ENCODE results near the gene STAT5B. TPM values are rescaled to one million over a fixed set of nuclear protein-coding genes. Genes with fewer than 3 reads are reported as not detected.

Gene STAT5B
- total RNA-seq, 1 experiment from 2014 or later = 102 TPM

DNA sequence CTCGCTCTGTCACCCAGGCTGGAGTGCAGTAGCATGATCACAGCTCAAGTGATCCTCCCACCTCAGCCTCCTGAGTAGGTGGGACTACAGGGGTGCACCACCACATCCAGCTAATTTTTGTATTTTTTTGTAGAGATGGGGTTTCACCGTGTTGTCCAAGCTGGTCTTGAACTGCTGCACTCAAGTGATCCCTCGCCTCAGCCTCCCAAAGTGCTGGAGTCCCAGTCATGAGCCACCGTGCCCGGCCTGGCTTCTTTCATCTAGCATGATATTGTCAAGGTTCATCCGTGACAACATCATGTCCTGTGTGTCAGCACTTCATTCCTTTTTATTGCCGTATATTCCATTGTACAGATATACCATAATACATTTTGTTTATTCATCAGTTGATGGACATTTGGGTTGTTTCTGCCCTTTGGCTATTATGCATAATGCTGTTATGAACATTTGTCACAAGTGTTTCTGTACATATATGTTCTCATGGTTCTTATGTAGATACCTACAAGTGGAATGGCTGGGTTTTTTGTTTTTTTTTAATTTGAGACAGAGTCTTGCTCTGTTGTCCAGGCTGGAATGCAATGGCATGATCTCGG, 78.5 kb downstream of the STAT5B start:
- Histone ChIP-seq H3K27ac (ENCODE audit: low read length) (no peak overlapping the region), H3K27me3 (ENCODE audit: control insufficient read depth, insufficient read depth, low read length) (no peaks in the 10 kb centered on the region), H3K36me3 (ENCODE audit: control insufficient read depth, insufficient read depth, low read length) (no peaks in the 10 kb centered on the region), H3K4me1 (ENCODE audit: control insufficient read depth, insufficient read depth, low read length) (no peaks in the 10 kb centered on the region; the same call in 1 of the 2 replicates), H3K4me3 (ENCODE audit: low read depth in 2 of 2, low read length in 2 of 2) (no peak overlapping the region), H3K9me3 (ENCODE audit: control insufficient read depth, insufficient read depth, low read depth, low read length) (no peaks in the 10 kb centered on the region)
- BruUV-seq (replicated peaks) = no TSS peak
- in situ Hi-C loops (cut with HindIII; ENCODE audit: low pct_unique_long_range_greater_than_20kb, low sequenced_read_pairs) = no loop called here
- POLR2A ChIA-PET = no interaction called here
- CTCF ChIA-PET = interaction anchor here (1.5 kb wide), 1 partner anchor 24 kb away, joined by 4 read pairs; no protein-coding TSS in a partner anchor
- no peak for TF ChIP-seq POLR2AphosphoS5 (IDR thresholded peaks at IDR 0.05; ENCODE audit: low read depth, low read length)
- no peak for TF ChIP-seq TCF7L2 (IDR thresholded peaks at IDR 0.05; ENCODE audit: low read depth, low read length)
- TF ChIP-seq, protein P1, sequence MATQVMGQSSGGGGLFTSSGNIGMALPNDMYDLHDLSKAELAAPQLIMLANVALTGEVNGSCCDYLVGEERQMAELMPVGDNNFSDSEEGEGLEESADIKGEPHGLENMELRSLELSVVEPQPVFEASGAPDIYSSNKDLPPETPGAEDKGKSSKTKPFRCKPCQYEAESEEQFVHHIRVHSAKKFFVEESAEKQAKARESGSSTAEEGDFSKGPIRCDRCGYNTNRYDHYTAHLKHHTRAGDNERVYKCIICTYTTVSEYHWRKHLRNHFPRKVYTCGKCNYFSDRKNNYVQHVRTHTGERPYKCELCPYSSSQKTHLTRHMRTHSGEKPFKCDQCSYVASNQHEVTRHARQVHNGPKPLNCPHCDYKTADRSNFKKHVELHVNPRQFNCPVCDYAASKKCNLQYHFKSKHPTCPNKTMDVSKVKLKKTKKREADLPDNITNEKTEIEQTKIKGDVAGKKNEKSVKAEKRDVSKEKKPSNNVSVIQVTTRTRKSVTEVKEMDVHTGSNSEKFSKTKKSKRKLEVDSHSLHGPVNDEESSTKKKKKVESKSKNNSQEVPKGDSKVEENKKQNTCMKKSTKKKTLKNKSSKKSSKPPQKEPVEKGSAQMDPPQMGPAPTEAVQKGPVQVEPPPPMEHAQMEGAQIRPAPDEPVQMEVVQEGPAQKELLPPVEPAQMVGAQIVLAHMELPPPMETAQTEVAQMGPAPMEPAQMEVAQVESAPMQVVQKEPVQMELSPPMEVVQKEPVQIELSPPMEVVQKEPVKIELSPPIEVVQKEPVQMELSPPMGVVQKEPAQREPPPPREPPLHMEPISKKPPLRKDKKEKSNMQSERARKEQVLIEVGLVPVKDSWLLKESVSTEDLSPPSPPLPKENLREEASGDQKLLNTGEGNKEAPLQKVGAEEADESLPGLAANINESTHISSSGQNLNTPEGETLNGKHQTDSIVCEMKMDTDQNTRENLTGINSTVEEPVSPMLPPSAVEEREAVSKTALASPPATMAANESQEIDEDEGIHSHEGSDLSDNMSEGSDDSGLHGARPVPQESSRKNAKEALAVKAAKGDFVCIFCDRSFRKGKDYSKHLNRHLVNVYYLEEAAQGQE (IDR thresholded peaks at IDR 0.05; ENCODE audit: insufficient read depth in 1 of 2, low read depth in 2 of 2, low read length in 1 of 2) = no peak
- no peak for TF ChIP-seq SIN3A (IDR thresholded peaks at IDR 0.05; ENCODE audit: borderline replicate concordance, insufficient read depth, low read depth, low read length)
- TF ChIP-seq, protein P2, sequence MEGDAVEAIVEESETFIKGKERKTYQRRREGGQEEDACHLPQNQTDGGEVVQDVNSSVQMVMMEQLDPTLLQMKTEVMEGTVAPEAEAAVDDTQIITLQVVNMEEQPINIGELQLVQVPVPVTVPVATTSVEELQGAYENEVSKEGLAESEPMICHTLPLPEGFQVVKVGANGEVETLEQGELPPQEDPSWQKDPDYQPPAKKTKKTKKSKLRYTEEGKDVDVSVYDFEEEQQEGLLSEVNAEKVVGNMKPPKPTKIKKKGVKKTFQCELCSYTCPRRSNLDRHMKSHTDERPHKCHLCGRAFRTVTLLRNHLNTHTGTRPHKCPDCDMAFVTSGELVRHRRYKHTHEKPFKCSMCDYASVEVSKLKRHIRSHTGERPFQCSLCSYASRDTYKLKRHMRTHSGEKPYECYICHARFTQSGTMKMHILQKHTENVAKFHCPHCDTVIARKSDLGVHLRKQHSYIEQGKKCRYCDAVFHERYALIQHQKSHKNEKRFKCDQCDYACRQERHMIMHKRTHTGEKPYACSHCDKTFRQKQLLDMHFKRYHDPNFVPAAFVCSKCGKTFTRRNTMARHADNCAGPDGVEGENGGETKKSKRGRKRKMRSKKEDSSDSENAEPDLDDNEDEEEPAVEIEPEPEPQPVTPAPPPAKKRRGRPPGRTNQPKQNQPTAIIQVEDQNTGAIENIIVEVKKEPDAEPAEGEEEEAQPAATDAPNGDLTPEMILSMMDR (IDR thresholded peaks at IDR 0.05) = no peak
- DNase-seq (ENCODE audit: low read depth, low spot score) (no peak), ATAC-seq (no peak)
- intact Hi-C loops (cut with micrococcal nuclease; ENCODE audit: unreplicated experiment) = no loop called here

DNA sequence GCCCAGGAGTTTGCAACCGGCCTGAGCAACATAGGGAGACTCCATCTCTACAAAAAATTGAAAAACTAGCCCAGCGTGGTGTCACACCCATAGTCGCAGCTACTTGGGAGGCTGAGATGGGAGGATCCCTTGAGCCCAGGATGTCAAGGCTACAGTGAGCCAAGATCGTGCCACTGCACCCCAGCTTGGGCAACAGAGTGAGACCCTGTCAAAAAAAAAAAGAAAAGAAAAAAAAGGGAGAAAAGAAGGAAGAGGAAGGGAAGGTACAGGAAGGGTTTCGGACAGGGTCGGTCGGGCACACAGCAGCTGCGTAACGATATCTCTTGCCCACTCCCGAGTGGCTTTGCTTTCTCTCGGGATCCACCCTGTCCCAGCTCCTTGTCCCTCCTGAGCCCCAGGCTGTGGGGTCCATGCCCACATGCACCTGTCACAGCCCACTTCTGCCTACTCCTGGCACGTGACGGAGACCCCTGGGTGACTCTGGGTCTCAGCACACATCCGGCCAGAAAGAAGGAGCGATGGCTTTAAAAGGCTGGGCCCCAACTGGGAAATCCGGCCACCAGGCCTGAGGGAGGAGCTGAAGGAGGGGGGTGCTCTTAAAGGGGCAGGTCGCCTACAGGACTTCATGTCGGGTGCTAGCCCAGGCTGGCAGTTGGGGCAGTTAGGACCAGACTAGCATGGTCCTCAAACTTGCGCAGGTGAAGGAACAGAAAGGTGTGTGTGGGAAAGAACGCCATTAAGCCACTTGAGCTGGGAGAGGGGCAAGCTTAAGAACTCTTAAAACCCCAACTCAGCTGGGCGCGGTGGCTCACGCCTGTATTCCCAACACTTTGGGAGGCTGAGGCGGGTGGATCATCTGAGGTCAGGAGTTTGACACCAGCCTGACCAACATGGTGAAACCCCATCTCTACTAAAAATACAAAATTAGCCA, 82.0 kb downstream of the STAT5B start, which contains the start of gene GHDC:
Gene GHDC, minus strand, starts transcription at position 526 of the 931 bp plus-strand sequence. CDS start 913 bp downstream, outside the sequence.
- ATAC-seq = peak; percentile 92
- ChIA-PET CTCF (no interaction called here), POLR2A (interaction anchor here (0.6 kb wide), 1 partner anchor 164 kb away, joined by 13 read pairs; no protein-coding TSS in a partner anchor)
- Histone ChIP-seq H3K4me3 (ENCODE audit: low read depth in 2 of 2, low read length in 2 of 2) (peak within 1 kb of the TSS; percentile 61 to 82), H3K4me1 (ENCODE audit: control insufficient read depth, insufficient read depth, low read length) (no peaks in the 10 kb centered on the region), H3K36me3 (ENCODE audit: control insufficient read depth, insufficient read depth, low read length) (no peaks in the 10 kb centered on the region), H3K9me3 (ENCODE audit: control insufficient read depth, insufficient read depth, low read depth, low read length) (no peaks in the 10 kb centered on the region), H3K27ac (ENCODE audit: low read length) (peak within 1 kb of the TSS; percentile 89), H3K27me3 (ENCODE audit: control insufficient read depth, insufficient read depth, low read length) (no peaks in the 10 kb centered on the region)
- intact Hi-C loops (cut with micrococcal nuclease; ENCODE audit: unreplicated experiment) (no loop called here), in situ Hi-C loops (cut with HindIII; ENCODE audit: low pct_unique_long_range_greater_than_20kb, low sequenced_read_pairs) (no loop called here)
- no peak for DNase-seq (ENCODE audit: low read depth, low spot score)
- no TSS peak for BruUV-seq (replicated peaks)
- no peak for TF ChIP-seq TCF7L2 (IDR thresholded peaks at IDR 0.05; ENCODE audit: low read depth, low read length)
- no peak for TF ChIP-seq SIN3A (IDR thresholded peaks at IDR 0.05; ENCODE audit: borderline replicate concordance, insufficient read depth, low read depth, low read length)
- TF ChIP-seq POLR2AphosphoS5 (IDR thresholded peaks at IDR 0.05; ENCODE audit: low read depth, low read length) = peak; percentile 61; the same call in 1 of the 2 replicates
- TF ChIP-seq, protein P2 (IDR thresholded peaks at IDR 0.05) = no peak
- TF ChIP-seq, protein P1 (IDR thresholded peaks at IDR 0.05; ENCODE audit: insufficient read depth in 1 of 2, low read depth in 2 of 2, low read length in 1 of 2) = 0 out of 4 replicates have a peak, but pooled peaks of 1 of the 2 experiments have one; percentile 18
